ENCODE data around the gene RGPD5. TPM values are rescaled to one million over a fixed set of nuclear protein-coding genes. Genes with fewer than 3 reads are reported as not detected.
"Not testable (repeated sequence)": the region's sequence is repeated elsewhere in the genome, so short reads cannot be mapped to it uniquely, and the experiment has no call there.

Gene RGPD5
- total RNA-seq, result 30.5 TPM
- long read RNA-seq, full-length matches to known transcripts, result 2 of 4 reads
- long read RNA-seq, partial matches to known transcripts, result 2 of 4 reads
- long read RNA-seq, other reads (novel, unspliced or antisense), result 0 of 4 reads

GRCh38 chr2:109794074-109794737 lies at the start of gene RGPD5:
Gene RGPD5, plus strand, starts transcription at chr2:109794305. Its CDS starts 161 bp downstream, at chr2:109794466.
- intact Hi-C loops (cut with DNase I); DNase-seq (ENCODE audit: missing footprints): not testable (repeated sequence)
- ATAC-seq, result peak; percentile 100

GRCh38 chr2:109751572-109751971 lies 42.5 kb upstream of the RGPD5 start:
- intact Hi-C loops (cut with DNase I); ATAC-seq; DNase-seq (ENCODE audit: missing footprints): not testable (repeated sequence)

- ATAC-seq; intact Hi-C loops (cut with DNase I); DNase-seq (ENCODE audit: missing footprints): not testable (repeated sequence)
These were observed 36.8 kb upstream of the RGPD5 start for GRCh38 chr2:109757163-109757824.

DNA sequence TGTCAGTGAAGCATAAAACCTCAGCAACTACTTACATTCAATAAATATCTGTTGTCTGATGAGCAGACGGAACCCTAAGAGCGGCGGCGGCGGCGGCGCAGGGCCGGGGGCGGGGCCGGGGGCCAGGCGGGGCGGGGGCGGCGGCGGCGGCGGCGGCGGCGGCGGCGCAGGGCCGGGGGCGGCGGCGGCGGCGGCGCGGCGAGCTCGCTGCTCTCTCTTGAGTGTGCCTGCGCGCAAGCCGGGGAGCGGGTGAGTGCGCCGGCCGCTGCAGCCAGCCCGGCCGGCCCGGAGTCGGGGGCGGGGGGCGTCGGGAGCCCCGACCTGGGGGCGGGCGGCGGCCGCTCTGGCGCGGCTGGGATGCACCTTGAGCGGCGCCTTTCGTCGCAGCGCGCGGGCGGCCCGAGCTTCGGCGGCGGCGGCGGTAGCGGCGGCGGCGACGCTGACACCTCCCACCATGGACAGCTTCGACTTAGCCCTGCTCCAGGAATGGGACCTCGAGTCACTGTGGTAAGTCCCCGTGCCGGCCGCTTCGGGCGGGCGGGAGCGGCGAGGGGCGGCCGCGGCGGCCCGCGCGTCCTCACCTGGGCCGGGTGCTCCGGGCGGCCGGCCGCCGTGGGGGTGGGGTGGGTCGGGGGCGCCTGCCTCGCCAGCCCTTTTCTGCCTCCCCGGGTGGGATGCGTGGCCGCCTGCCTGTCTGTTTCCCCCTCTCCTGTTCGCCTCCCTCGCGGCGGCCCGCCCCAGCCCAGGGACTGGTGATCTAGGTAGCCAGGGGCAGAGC lies 33.7 kb upstream of the RGPD5 start:
- DNase-seq (ENCODE audit: missing footprints); intact Hi-C loops (cut with DNase I): not testable (repeated sequence)
- ATAC-seq, result peak; percentile 51

GRCh38 chr2:109761043-109761454 lies 33.1 kb upstream of the RGPD5 start:
- intact Hi-C loops (cut with DNase I); DNase-seq (ENCODE audit: missing footprints): not testable (repeated sequence)
- peak; percentile 14 for ATAC-seq

DNA sequence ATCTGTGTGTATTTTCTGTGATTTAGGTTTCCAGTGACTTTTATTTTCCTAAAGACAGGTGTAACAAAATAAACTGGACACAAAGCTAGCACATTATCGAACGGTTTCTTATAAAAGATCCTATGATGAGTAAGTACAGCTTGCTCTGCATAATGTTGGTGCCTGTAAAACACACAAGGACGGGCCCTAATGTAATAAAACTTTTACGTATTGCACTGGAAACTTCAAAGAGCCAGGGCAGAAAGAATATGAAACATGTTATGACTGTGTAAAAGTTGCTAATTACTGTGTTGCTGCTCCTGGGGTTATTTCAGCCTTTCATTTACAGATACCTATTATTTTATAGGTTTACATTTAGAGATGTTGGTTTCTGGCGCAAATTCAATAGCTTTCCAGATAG lies 32.1 kb upstream of the RGPD5 start:
- intact Hi-C loops (cut with DNase I); DNase-seq (ENCODE audit: missing footprints); ATAC-seq: not testable (repeated sequence)

- ATAC-seq, result peak; percentile 10
- intact Hi-C loops (cut with DNase I), result not testable (repeated sequence)
- DNase-seq (ENCODE audit: missing footprints), result peak; percentile 5
These were observed 28.0 kb upstream of the RGPD5 start for GRCh38 chr2:109766074-109766473.

DNA sequence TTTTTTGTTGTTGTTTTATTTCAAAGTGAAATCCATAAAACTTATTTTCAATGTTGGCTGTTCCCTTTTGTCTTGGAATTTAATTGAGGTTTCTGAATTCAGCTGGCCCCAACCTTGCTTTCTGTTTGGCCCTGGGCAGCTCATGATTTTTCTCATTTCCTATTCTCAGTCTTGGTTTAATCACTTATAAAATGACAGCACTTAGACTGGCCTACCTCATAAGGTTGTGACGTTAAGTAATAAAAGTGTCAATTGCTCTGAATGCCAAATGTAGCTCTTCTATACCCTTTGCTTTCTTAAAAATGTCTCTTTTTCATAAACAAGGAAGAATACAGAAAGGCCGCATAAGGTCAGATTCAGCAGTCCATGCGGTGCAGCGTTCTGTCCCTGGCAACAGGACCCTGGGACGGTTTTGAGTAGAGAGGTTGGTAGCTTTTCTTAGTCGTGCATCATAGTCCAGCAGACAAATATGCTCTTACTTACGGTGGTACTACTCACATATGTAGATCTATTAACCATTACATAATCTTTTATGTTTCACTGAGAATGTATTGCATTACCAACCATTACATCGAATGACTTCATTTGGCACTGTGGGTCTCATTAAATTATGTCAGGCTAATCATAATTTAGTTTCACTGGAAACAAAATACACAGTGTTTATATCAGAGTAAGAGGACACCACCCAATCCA lies 27.1 kb upstream of the RGPD5 start:
- intact Hi-C loops (cut with DNase I); DNase-seq (ENCODE audit: missing footprints); ATAC-seq: not testable (repeated sequence)

DNA sequence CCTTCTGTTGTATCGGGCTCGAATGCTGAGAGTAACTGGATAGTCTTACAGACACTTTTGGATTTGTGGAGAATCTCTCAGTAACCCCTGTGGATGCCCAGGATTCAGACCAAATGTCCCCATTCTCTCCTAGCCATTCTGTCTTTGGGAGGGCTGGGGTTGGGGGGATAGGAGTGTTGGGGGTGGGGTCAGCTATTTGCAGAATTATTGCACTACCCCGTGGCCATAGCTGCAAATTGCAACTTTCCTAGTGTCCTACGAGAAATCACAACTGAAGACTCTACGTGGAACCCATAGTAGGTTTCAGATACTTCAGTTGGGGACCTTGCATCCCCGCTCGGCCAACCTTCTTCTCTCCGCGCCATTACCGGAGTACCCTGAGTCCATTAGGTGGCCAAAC lies 25.2 kb upstream of the RGPD5 start:
- ATAC-seq; DNase-seq (ENCODE audit: missing footprints); intact Hi-C loops (cut with DNase I): not testable (repeated sequence)

DNA sequence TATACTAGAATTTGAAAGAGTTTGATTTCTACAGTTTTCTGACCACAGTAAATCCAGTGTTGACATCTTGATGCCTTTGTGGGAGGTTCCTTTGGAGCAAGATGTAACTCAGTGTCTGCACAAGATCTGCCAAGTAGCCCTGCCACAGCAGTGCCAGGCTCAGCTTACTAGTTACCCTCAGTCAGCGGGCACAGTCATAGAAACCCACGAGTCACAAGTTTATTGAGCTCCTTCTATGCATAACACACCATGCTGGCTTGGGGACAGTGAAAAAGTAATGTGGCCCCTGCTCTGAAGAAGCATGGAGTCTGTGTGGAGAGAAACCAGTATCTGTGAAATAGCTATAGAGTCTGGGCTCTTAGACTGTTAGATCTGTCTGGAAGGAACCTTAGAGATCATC lies 15.0 kb upstream of the RGPD5 start:
- ATAC-seq; intact Hi-C loops (cut with DNase I); DNase-seq (ENCODE audit: missing footprints): not testable (repeated sequence)

DNA sequence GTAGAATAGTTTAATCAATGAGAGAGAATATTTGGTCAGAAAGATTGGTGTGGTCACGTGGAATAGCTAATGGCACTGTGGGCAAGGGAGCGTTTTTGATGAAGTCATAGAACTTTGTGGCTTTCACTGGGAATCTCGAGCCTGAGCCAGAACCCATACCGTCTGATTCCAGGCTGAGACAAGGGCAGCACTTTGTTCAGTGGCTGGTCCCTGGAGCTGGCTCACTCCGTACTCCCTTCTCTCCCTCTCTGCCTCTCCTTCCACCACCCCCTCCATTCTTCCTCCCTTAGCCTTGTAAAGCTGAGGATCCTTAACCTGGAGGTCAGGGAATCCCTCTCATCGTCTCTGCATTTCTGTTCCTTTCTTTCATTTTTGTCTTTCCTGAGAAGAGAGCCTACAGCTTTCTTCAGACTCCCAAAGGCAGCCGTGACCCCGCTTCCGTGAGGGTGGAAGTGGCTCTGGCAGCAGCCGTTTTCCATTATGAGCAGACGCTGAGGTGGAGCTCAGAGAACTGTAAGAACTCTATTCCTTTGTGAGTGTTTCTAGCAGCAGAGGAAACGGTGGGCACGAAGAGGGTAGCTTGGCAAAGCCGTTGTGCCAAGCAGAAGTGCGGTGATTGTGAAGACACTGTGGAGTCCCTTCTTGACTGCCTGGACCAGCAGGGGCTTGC lies 12.8 kb upstream of the RGPD5 start:
- ATAC-seq; DNase-seq (ENCODE audit: missing footprints); intact Hi-C loops (cut with DNase I): not testable (repeated sequence)

DNA sequence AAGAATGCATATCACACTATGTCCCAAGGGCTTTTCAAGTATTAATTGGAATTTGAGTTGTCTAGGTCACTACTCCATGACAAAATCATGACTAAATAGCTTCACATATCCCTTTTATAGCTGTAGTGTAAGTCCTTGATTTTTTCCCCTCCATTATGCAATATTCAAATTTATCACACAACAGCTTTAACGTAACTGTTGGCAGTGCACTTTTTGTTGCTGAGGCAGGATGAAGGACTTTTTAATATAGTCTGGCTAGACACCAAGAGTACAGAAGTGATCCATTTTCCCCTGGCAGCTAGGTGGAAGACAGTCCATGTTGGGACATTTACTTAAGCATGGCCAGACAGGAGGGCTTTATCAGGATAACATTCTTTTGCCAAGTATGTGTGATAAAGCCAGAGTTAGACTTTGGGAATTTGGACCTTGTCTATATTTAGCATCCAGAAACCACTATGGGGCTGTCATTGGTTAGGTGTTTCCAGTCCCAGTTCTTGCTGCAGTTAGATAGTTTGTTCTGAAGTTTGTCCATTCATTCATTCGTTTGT lies 11.6 kb upstream of the RGPD5 start:
- DNase-seq (ENCODE audit: missing footprints); intact Hi-C loops (cut with DNase I): not testable (repeated sequence)
- peak; percentile 79 for ATAC-seq

GRCh38 chr2:109791530-109792279 lies 2.4 kb upstream of the RGPD5 start:
- DNase-seq (ENCODE audit: missing footprints); ATAC-seq; intact Hi-C loops (cut with DNase I): not testable (repeated sequence)

DNA sequence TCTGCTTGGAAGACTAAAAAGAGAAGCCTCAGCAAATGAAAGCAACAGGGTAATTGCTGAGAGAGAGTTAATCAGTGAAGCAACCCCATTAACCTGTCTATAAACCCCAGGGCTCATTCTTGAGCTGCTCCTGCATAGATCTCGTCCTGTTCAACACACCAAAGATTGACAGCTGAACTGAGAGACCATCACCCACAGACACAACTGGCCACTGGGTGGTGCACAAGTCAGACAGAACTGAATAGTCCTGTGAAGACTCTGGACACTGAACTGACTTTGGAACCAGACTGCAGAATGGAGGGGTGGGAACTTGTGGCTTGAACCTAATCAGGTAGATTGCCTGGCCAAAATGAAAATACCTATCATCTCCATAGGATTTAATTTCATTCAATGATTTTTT lies 1.4 kb upstream of the RGPD5 start:
- DNase-seq (ENCODE audit: missing footprints); intact Hi-C loops (cut with DNase I): not testable (repeated sequence)
- peak; percentile 44 for ATAC-seq

GRCh38 chr2:109871129-109871751 lies 77.1 kb downstream of the RGPD5 start:
- ATAC-seq; DNase-seq (ENCODE audit: missing footprints); intact Hi-C loops (cut with DNase I): not testable (repeated sequence)

DNA sequence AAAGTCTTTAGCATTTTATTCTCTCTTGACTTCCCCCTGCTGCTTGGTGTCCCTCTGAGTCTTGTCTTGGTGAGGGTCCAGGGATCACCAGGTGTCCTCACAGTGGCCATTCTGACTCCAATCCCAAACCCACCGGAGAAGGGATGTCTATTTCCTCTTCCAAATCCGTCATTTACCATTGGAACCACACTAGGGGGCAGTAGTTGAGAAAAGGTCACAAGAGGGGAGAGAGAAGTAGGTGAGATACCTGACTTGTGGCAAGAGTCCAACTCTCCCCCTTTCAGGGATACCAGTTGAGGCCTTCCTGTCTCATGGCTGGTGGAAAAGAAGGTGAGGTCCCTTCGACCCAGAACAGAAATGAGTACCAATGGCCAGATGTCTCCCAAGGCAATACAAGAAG lies 82.5 kb downstream of the RGPD5 start:
- intact Hi-C loops (cut with DNase I); ATAC-seq; DNase-seq (ENCODE audit: missing footprints): not testable (repeated sequence)

Data from Right ventricle myocardium inferior (tissue), 1 donor.